Sigmoid colon (tissue), 7 donors: ENCODE measurements around the gene PEX5. TPM values are rescaled to one million over a fixed set of nuclear protein-coding genes. Genes with fewer than 3 reads are reported as not detected.
"Not testable (repeated sequence)": the region's sequence is repeated elsewhere in the genome, so short reads cannot be mapped to it uniquely, and the experiment has no call there.

ENCODE experiments used
- DNase-seq: peaks from one replicate; pipeline ENCODE4 v3.0.0-alpha.2; 2019
- H3K27ac ChIP-seq, 4 donors: fragments of 200-600 bp; sonication (generic); one replicate each; pipeline ENCODE4 v1.5.1; 2016 to 2019; ENCODE audit warnings: mild to moderate bottlenecking in 1 of 4
- H3K27me3 ChIP-seq, 3 donors: fragments of 200-600 bp; sonication (generic); one replicate each; pipeline ENCODE4 v1.5.1; 2019; ENCODE audit warnings: mild to moderate bottlenecking in 1 of 3
- H3K36me3 ChIP-seq, 4 donors: fragments of 200-600 bp; sonication (generic); one replicate each; pipeline ENCODE4 v1.5.1; 2016 to 2019
- H3K4me1 ChIP-seq, 4 donors: fragments of 200-600 bp; sonication (generic); one replicate each; pipeline ENCODE4 v1.5.1; 2017 to 2019
- H3K4me3 ChIP-seq, 4 donors: fragments of 200-600 bp; sonication (generic); one replicate each; pipeline ENCODE4 v1.5.1; 2017 to 2019; ENCODE audit warnings: mild to moderate bottlenecking in 2 of 4, moderate library complexity in 1 of 4
- H3K9me3 ChIP-seq, 4 donors: fragments of 200-600 bp in 3 of 4; sonication (generic) in 3 of 4; one replicate each; pipeline versions ENCODE4 v1.5.1 to v1.6.1; 2013 to 2019
- EP300 ChIP-seq, 4 donors: sonication (generic); formaldehyde crosslinking; IDR thresholded peaks; one replicate each; pipeline ENCODE4 v1.6.1; 2017; ENCODE audit warnings: antibody characterized with exemption in 4 of 4
- POLR2A ChIP-seq, 2 donors: fragments of 450-650 bp; IDR thresholded peaks; one replicate each; pipeline ENCODE4 v1.6.1; 2016; ENCODE audit warnings: antibody characterized with exemption in 2 of 2, mild to moderate bottlenecking in 2 of 2, moderate library complexity in 2 of 2
- POLR2AphosphoS5 ChIP-seq, 4 donors: sonication (generic); formaldehyde crosslinking; IDR thresholded peaks; one replicate each; pipeline ENCODE4 v1.6.1; 2017; ENCODE audit warnings: antibody characterized with exemption in 4 of 4
- WGBS, 2 donors: extraction: QIAGEN DNeasy Blood & Tissue Kit; methylation state at CpG; one replicate each; pipeline ENCODE4 v1.1.7; 2013; 5-methylcytosine and 5-hydroxymethylcytosine counted together
- intact Hi-C: fragments of 100-400 bp; cut with DNase I; formaldehyde crosslinking; loops from one replicate; pipeline ENCODE4 v1.15.1; 2023
- polyA plus RNA-seq, 3 donors: library from polyadenylated mRNA; stranded (reverse); fragments of 200-250 nt; gene quantifications; one replicate each; pipeline ENCODE4 v1.2.3, GENCODE V29; 2013
- total RNA-seq, 4 donors: library from RNA; depleted of rRNA; stranded (reverse); fragments of >200 nt; gene quantifications; one replicate each; pipeline ENCODE4 v1.1.0, GENCODE V29; 2016
- TF ChIP-seq, protein P1 (sequence below), 4 experiments: fragments of 450-650 bp in 3 of 4; fragments of 200-600 bp in 1 of 4; IDR thresholded peaks; one replicate each; pipeline ENCODE4 v1.5.1; 2016 to 2019; ENCODE audit warnings: antibody characterized with exemption in 4 of 4, mild to moderate bottlenecking in 3 of 4, moderate library complexity in 2 of 4
- donor health status: healthy with polysubstance abuse.
- donor health status: Bipolar disorder and iron deficiency.
- donor health status: healthy.

PEX5 gene
- total and polyA plus RNA-seq, 7 donors, result 13.9 to 48.5 (median 29.9) TPM

- Histone ChIP-seq H3K4me1 (no peaks in the 10 kb centered on the region), H3K4me3 (no peak overlapping the region), H3K9me3 (peaks cover 0 to 3% (median 1%) of the 10 kb centered on the region in 4 donors), H3K27ac (no peak overlapping the region), H3K36me3 (peaks cover 32 to 94% (median 54%) of the 10 kb centered on the region in 4 donors), H3K27me3 (no peaks in the 10 kb centered on the region)
- intact Hi-C loops, result no loop called here
- no peak for DNase-seq
- WGBS, 2 donors, result 95 to 96% methylated on average over 10 of the region's 10 CpGs
- TF ChIP-seq, protein P1, sequence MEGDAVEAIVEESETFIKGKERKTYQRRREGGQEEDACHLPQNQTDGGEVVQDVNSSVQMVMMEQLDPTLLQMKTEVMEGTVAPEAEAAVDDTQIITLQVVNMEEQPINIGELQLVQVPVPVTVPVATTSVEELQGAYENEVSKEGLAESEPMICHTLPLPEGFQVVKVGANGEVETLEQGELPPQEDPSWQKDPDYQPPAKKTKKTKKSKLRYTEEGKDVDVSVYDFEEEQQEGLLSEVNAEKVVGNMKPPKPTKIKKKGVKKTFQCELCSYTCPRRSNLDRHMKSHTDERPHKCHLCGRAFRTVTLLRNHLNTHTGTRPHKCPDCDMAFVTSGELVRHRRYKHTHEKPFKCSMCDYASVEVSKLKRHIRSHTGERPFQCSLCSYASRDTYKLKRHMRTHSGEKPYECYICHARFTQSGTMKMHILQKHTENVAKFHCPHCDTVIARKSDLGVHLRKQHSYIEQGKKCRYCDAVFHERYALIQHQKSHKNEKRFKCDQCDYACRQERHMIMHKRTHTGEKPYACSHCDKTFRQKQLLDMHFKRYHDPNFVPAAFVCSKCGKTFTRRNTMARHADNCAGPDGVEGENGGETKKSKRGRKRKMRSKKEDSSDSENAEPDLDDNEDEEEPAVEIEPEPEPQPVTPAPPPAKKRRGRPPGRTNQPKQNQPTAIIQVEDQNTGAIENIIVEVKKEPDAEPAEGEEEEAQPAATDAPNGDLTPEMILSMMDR (IDR thresholded peaks at IDR 0.05), result no peak
- no peak for TF ChIP-seq EP300 (IDR thresholded peaks at IDR 0.05)
- no peak for TF ChIP-seq POLR2A (IDR thresholded peaks at IDR 0.05)
- no peak for TF ChIP-seq POLR2AphosphoS5 (IDR thresholded peaks at IDR 0.05)
Observed at GRCh38 chr12:7207866-7208625, 18.6 kb downstream of the PEX5 start.

DNA sequence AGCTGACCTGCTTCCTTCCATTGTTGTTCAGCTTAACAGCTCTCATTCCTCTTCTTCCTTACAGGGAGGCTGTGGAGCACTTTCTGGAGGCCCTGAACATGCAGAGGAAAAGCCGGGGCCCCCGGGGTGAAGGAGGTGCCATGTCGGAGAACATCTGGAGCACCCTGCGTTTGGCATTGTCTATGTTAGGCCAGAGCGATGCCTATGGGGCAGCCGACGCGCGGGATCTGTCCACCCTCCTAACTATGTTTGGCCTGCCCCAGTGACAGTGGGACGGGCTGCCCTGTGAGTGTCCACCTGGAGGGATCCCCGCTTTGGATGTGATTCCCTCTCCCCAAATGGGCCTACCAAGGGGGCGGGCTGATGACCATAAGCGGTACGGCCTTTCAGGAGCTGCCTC, 20.5 kb downstream of the PEX5 start:
- Histone ChIP-seq H3K27ac (no peak overlapping the region), H3K4me3 (no peak overlapping the region), H3K9me3 (peaks cover 0 to 3% (median 1%) of the 10 kb centered on the region in 4 donors), H3K4me1 (no peaks in the 10 kb centered on the region), H3K27me3 (no peaks in the 10 kb centered on the region), H3K36me3 (peaks cover 32 to 75% (median 49%) of the 10 kb centered on the region in 4 donors)
- 98% methylated on average over 14 of the region's 14 CpGs for WGBS, 2 donors
- intact Hi-C loops, result no loop called here
- TF ChIP-seq, protein P1 (IDR thresholded peaks at IDR 0.05), result no peak
- no peak for TF ChIP-seq EP300 (IDR thresholded peaks at IDR 0.05)
- TF ChIP-seq POLR2AphosphoS5 (IDR thresholded peaks at IDR 0.05), result no peak
- no peak for DNase-seq

DNA sequence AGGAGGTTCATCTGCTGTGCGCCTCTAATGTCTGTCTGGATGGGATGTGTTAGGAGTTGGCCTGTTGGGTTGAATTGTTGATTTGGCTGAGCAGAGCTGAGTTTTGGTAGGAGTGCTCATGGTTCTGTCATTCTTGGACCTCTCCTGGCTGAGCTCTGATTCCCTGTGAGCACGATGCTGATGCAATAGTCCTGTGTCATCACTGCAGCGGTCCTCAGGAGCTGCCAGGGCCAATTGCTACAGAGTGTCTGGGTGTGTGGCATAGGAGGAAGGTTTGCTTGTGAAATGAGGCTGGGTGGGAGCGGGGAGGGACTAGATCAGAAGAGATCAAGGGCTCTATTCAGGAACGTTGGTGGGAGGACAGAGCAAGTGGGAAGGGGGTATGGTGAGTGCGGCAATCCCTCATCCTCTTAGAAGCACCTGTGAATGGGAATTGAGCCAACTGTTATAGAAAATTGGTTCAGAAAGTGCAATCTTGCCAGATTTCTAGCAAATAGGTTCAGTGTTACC, 21.2 kb downstream of the PEX5 start:
- TF ChIP-seq, protein P1 (IDR thresholded peaks at IDR 0.05), result no peak
- no peak for TF ChIP-seq POLR2A (IDR thresholded peaks at IDR 0.05)
- TF ChIP-seq EP300 (IDR thresholded peaks at IDR 0.05), result no peak
- TF ChIP-seq POLR2AphosphoS5 (IDR thresholded peaks at IDR 0.05), result no peak
- Histone ChIP-seq H3K4me3 (no peak overlapping the region), H3K4me1 (no peaks in the 10 kb centered on the region), H3K36me3 (peaks cover 32 to 68% (median 46%) of the 10 kb centered on the region in 4 donors), H3K9me3 (peaks cover 0 to 3% (median 1%) of the 10 kb centered on the region in 4 donors), H3K27me3 (no peaks in the 10 kb centered on the region), H3K27ac (no peak overlapping the region)
- intact Hi-C loops, result no loop called here
- 85 to 96% methylated on average over 6 of the region's 6 CpGs for WGBS, 2 donors
- DNase-seq, result no peak

- 86 to 97% methylated on average over 2 of the region's 2 CpGs for WGBS, 2 donors
- no peak for DNase-seq
- no peak overlapping the region for H3K27ac ChIP-seq
- TF ChIP-seq POLR2A (IDR thresholded peaks at IDR 0.05) (no peak), POLR2AphosphoS5 (IDR thresholded peaks at IDR 0.05) (no peak), EP300 (IDR thresholded peaks at IDR 0.05) (no peak)
- TF ChIP-seq, protein P1 (IDR thresholded peaks at IDR 0.05), result no peak
- peaks cover 26 to 48% (median 38%) of the 10 kb centered on the region in 4 donors for H3K36me3 ChIP-seq
- intact Hi-C loops, result no loop called here
- H3K9me3 ChIP-seq, result peaks cover 0 to 3% (median 1%) of the 10 kb centered on the region in 4 donors
- no peaks in the 10 kb centered on the region for H3K27me3 ChIP-seq
- H3K4me1 ChIP-seq, result no peaks in the 10 kb centered on the region
- H3K4me3 ChIP-seq, result no peak overlapping the region
Observed at GRCh38 chr12:7212678-7213077, 23.2 kb downstream of the PEX5 start.

DNA sequence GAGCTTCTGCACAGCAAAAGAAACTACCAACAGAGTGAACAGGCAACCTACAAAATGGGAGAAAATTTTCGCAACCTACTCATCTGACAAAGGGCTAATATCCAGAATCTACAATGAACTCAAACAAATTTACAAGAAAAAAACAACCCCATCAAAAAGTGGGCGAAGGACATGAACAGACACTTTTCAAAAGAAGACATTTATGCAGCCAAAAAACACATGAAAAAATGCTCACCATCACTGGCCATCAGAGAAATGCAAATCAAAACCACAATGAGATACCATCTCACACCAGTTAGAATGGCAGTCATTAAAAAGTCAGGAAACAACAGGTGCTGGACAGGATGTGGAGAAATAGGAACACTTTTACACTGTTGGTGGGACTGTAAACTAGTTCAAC, 24.3 kb downstream of the PEX5 start:
- intact Hi-C loops, H3K27me3 ChIP-seq, H3K9me3 ChIP-seq, H3K4me1 ChIP-seq, H3K4me3 ChIP-seq, DNase-seq, H3K27ac ChIP-seq: not testable (repeated sequence)
- WGBS, 2 donors, result no CpG with 5 or more reads among the region's 2 CpGs
- H3K36me3 ChIP-seq, result peaks cover 19 to 37% (median 28%) of the 10 kb centered on the region in 4 donors
